GM12872 (cell line): ENCODE measurements around the gene LRTM2.

Experiments
- CTCF ChIP-seq: IDR thresholded peaks from 3 replicates; pipeline ENCODE4 v1.5.1; 2011; ENCODE audit warnings: low read depth, mild to moderate bottlenecking, low read length, moderate library complexity; ENCODE audit not compliant: insufficient read depth

The LRTM2 gene

GRCh38 chr12:1835211-1836131, 15.1 kb downstream of the LRTM2 start:
- TF ChIP-seq CTCF = no peak

- TF ChIP-seq CTCF = no peak
These were observed 16.0 kb downstream of the LRTM2 start for GRCh38 chr12:1836241-1836803.

GRCh38 chr12:1836854-1837421, 16.6 kb downstream of the LRTM2 start:
- no peak for TF ChIP-seq CTCF

- TF ChIP-seq CTCF = no peak
These were observed 17.3 kb downstream of the LRTM2 start for GRCh38 chr12:1837541-1838204.

- no peak for TF ChIP-seq CTCF
These were observed 18.0 kb downstream of the LRTM2 start for GRCh38 chr12:1838205-1838993.

GRCh38 chr12:1838994-1839365, 18.6 kb downstream of the LRTM2 start:
- TF ChIP-seq CTCF = no peak
